ENCODE data around the gene CCDC170.

Gene CCDC170

GRCh38 chr6:151551223-151551857 is 57.5 kb downstream of the CCDC170 start:
- H3K9me3 Mint-ChIP-seq, result peaks cover 7% of the 10 kb centered on the region
- no peak overlapping the region for H3K4me3 Mint-ChIP-seq
- H3K36me3 Mint-ChIP-seq (ENCODE audit: low read depth), result no peaks in the 10 kb centered on the region
- no peaks in the 10 kb centered on the region for H3K27me3 Mint-ChIP-seq (ENCODE audit: low read depth)
- H3K4me1 Mint-ChIP-seq, result peaks cover 6% of the 10 kb centered on the region
- no peak overlapping the region for H3K27ac Mint-ChIP-seq
- no peak for TF ChIP-seq CTCF (IDR thresholded peaks at IDR 0.05; ENCODE audit: unreplicated experiment in 3 of 3)

GRCh38 chr6:151553416-151554165 is 59.8 kb downstream of the CCDC170 start:
- Mint-ChIP-seq H3K27ac (no peak overlapping the region), H3K36me3 (ENCODE audit: low read depth) (no peaks in the 10 kb centered on the region), H3K4me1 (peaks cover 6% of the 10 kb centered on the region), H3K27me3 (ENCODE audit: low read depth) (no peaks in the 10 kb centered on the region), H3K4me3 (no peak overlapping the region), H3K9me3 (peaks cover 14% of the 10 kb centered on the region)
- no peak for TF ChIP-seq CTCF (IDR thresholded peaks at IDR 0.05; ENCODE audit: unreplicated experiment in 3 of 3)

- H3K4me1 Mint-ChIP-seq, result no peaks in the 10 kb centered on the region
- TF ChIP-seq CTCF (IDR thresholded peaks at IDR 0.05; ENCODE audit: unreplicated experiment in 3 of 3), result no peak
- peaks cover 50% of the 10 kb centered on the region for H3K9me3 Mint-ChIP-seq
- H3K27ac Mint-ChIP-seq, result no peak overlapping the region
- H3K27me3 Mint-ChIP-seq (ENCODE audit: low read depth), result no peaks in the 10 kb centered on the region
- no peak overlapping the region for H3K4me3 Mint-ChIP-seq
- H3K36me3 Mint-ChIP-seq (ENCODE audit: low read depth), result no peaks in the 10 kb centered on the region
These were observed 67.4 kb downstream of the CCDC170 start for GRCh38 chr6:151561238-151561637.

- Mint-ChIP-seq H3K4me3 (no peak overlapping the region), H3K36me3 (ENCODE audit: low read depth) (no peaks in the 10 kb centered on the region), H3K27me3 (ENCODE audit: low read depth) (no peaks in the 10 kb centered on the region), H3K9me3 (peaks cover 37% of the 10 kb centered on the region), H3K4me1 (no peaks in the 10 kb centered on the region), H3K27ac (no peak overlapping the region)
- TF ChIP-seq CTCF (IDR thresholded peaks at IDR 0.05; ENCODE audit: unreplicated experiment in 3 of 3), result no peak
These were observed 70.8 kb downstream of the CCDC170 start for GRCh38 chr6:151564654-151565053.

GRCh38 chr6:151565940-151566339 is 72.1 kb downstream of the CCDC170 start:
- no peak for TF ChIP-seq CTCF (IDR thresholded peaks at IDR 0.05; ENCODE audit: unreplicated experiment in 3 of 3)
- Mint-ChIP-seq H3K27ac (no peak overlapping the region), H3K4me3 (no peak overlapping the region), H3K9me3 (peaks cover 27% of the 10 kb centered on the region), H3K4me1 (no peaks in the 10 kb centered on the region), H3K36me3 (ENCODE audit: low read depth) (no peaks in the 10 kb centered on the region), H3K27me3 (ENCODE audit: low read depth) (no peaks in the 10 kb centered on the region)

GRCh38 chr6:151566557-151566956 is 72.7 kb downstream of the CCDC170 start:
- H3K27me3 Mint-ChIP-seq (ENCODE audit: low read depth), result no peaks in the 10 kb centered on the region
- no peak for TF ChIP-seq CTCF (IDR thresholded peaks at IDR 0.05; ENCODE audit: unreplicated experiment in 3 of 3)
- H3K4me1 Mint-ChIP-seq, result no peaks in the 10 kb centered on the region
- H3K4me3 Mint-ChIP-seq, result no peak overlapping the region
- no peak overlapping the region for H3K27ac Mint-ChIP-seq
- H3K36me3 Mint-ChIP-seq (ENCODE audit: low read depth), result no peaks in the 10 kb centered on the region
- peaks cover 22% of the 10 kb centered on the region for H3K9me3 Mint-ChIP-seq
